ENCODE results near the gene MAMSTR. TPM values are rescaled to one million over a fixed set of nuclear protein-coding genes. Genes with fewer than 3 reads are reported as not detected.

The MAMSTR gene
- total RNA-seq, 3 donors from 2014 or later (not counting 1 experiment from before 2014, with no cell fraction given) = 0.56 to 1.2 (median 0.98) TPM

GRCh38 chr19:48713864-48714755, 5.4 kb downstream of the MAMSTR start:
- peak; percentile 90 to 96 (median 91) for ATAC-seq
- no peaks in the 10 kb centered on the region for H3K27me3 ChIP-seq (ENCODE audit: control insufficient read depth, insufficient read depth, low read length)
- H3K4me3 ChIP-seq (ENCODE audit: low read length) = peak overlapping the region; percentile 78
- no peaks in the 10 kb centered on the region for H3K9me3 Mint-ChIP-seq
- peaks cover 21% of the 10 kb centered on the region for H3K4me1 ChIP-seq (ENCODE audit: control insufficient read depth, insufficient read depth, low read length)
- peaks cover 0 to 25% of the 10 kb centered on the region in 2 donors for H3K4me1 Mint-ChIP-seq
- H3K27me3 Mint-ChIP-seq (ENCODE audit: low read depth in 2 of 2) = no peaks in the 10 kb centered on the region
- H3K36me3 ChIP-seq (ENCODE audit: control insufficient read depth, insufficient read depth, low read length) = no peaks in the 10 kb centered on the region
- no peaks in the 10 kb centered on the region for H3K36me3 Mint-ChIP-seq
- no peaks in the 10 kb centered on the region for H3K9me3 ChIP-seq (ENCODE audit: control insufficient read depth, insufficient read depth, low read length)
- TF ChIP-seq CTCF (IDR thresholded peaks at IDR 0.05) = no peak
- peak overlapping the region; percentile 83 for H3K4me3 Mint-ChIP-seq
- H3K27ac Mint-ChIP-seq = peak overlapping the region; percentile 58 to 68
- under 1% methylated on average over 67 of the region's 67 CpGs for WGBS (ENCODE audit: insufficient coverage)
- intact Hi-C loops (cut with micrococcal nuclease) = loop anchor here (1.0 kb wide), 1 partner anchor 24 kb away; no protein-coding TSS in a partner anchor
- peak; percentile 97 to 98 for DNase-seq
- peak overlapping the region; percentile 91 for H3K27ac ChIP-seq (ENCODE audit: low read length)

- Histone ChIP-seq H3K4me1 (ENCODE audit: control insufficient read depth, insufficient read depth, low read length) (peaks cover 21% of the 10 kb centered on the region), H3K27ac (ENCODE audit: low read length) (no peak overlapping the region), H3K27me3 (ENCODE audit: control insufficient read depth, insufficient read depth, low read length) (no peaks in the 10 kb centered on the region), H3K9me3 (ENCODE audit: control insufficient read depth, insufficient read depth, low read length) (no peaks in the 10 kb centered on the region), H3K4me3 (ENCODE audit: low read length) (peak overlapping the region; percentile 78), H3K36me3 (ENCODE audit: control insufficient read depth, insufficient read depth, low read length) (no peaks in the 10 kb centered on the region)
- peaks cover 0 to 25% of the 10 kb centered on the region in 2 donors for H3K4me1 Mint-ChIP-seq
- no peak for TF ChIP-seq CTCF (IDR thresholded peaks at IDR 0.05)
- H3K36me3 Mint-ChIP-seq = no peaks in the 10 kb centered on the region
- peak overlapping the region; percentile 58 to 68 for H3K27ac Mint-ChIP-seq
- DNase-seq (peak in 1 of 2 donors; percentile 41), ATAC-seq (no peak)
- intact Hi-C loops (cut with micrococcal nuclease) = no loop called here
- WGBS (ENCODE audit: insufficient coverage) = 11% methylated on average over 21 of the region's 25 CpGs
- H3K9me3 Mint-ChIP-seq = no peaks in the 10 kb centered on the region
- peak overlapping the region; percentile 83 for H3K4me3 Mint-ChIP-seq
- no peaks in the 10 kb centered on the region for H3K27me3 Mint-ChIP-seq (ENCODE audit: low read depth in 2 of 2)
These were observed 6.3 kb downstream of the MAMSTR start for GRCh38 chr19:48713041-48713863.

- 95% methylated on average over 4 of the region's 4 CpGs for WGBS (ENCODE audit: insufficient coverage)
- peaks cover 0 to 25% of the 10 kb centered on the region in 2 donors for H3K4me1 Mint-ChIP-seq
- no peaks in the 10 kb centered on the region for H3K27me3 Mint-ChIP-seq (ENCODE audit: low read depth in 2 of 2)
- DNase-seq (no peak), ATAC-seq (no peak)
- H3K36me3 ChIP-seq (ENCODE audit: control insufficient read depth, insufficient read depth, low read length) = no peaks in the 10 kb centered on the region
- no peak overlapping the region for H3K4me3 Mint-ChIP-seq
- no peak overlapping the region for H3K27ac Mint-ChIP-seq
- no peak overlapping the region for H3K4me3 ChIP-seq (ENCODE audit: low read length)
- no peaks in the 10 kb centered on the region for H3K36me3 Mint-ChIP-seq
- no peaks in the 10 kb centered on the region for H3K27me3 ChIP-seq (ENCODE audit: control insufficient read depth, insufficient read depth, low read length)
- H3K27ac ChIP-seq (ENCODE audit: low read length) = no peak overlapping the region
- no peaks in the 10 kb centered on the region for H3K9me3 Mint-ChIP-seq
- no peaks in the 10 kb centered on the region for H3K9me3 ChIP-seq (ENCODE audit: control insufficient read depth, insufficient read depth, low read length)
- TF ChIP-seq CTCF (IDR thresholded peaks at IDR 0.05) = no peak
- intact Hi-C loops (cut with micrococcal nuclease) = no loop called here
- H3K4me1 ChIP-seq (ENCODE audit: control insufficient read depth, insufficient read depth, low read length) = peaks cover 21% of the 10 kb centered on the region
These were observed 8.3 kb downstream of the MAMSTR start for GRCh38 chr19:48711106-48711662.

All from natural killer cell (primary cell).